Activated T-helper 1 cell treated with Interleukin-2 at 50 U/mL for 16 hours (primary cell): Measurements from ENCODE around the gene DST.

Experiments
- DNase-seq: peaks from one replicate; pipeline ENCODE4 v3.0.0-alpha.2; 2020; ENCODE audit warnings: low read depth

The DST gene

DNA sequence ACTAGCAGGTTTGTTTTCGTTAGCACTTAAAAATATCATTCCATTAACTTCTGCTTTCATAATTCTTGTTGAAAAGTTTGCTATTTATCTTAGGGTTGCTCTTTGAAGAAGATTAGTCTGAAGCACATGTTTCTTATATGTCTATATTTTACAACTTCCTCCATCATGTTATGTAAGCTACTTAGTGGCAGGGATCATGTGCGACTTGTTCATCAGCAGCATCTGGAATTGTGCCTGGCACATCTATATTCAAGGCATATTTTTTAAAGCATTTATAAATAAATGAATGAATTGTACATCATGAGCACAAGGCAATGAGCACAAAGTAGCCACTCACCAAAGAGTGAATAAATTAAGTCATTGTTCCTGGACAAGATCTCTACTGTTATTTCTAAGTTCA is 208.1 kb downstream of the DST start:
- DNase-seq = no peak

- DNase-seq = no peak
Observed at GRCh38 chr6:56433119-56433518, 209.6 kb downstream of the DST start.

DNA sequence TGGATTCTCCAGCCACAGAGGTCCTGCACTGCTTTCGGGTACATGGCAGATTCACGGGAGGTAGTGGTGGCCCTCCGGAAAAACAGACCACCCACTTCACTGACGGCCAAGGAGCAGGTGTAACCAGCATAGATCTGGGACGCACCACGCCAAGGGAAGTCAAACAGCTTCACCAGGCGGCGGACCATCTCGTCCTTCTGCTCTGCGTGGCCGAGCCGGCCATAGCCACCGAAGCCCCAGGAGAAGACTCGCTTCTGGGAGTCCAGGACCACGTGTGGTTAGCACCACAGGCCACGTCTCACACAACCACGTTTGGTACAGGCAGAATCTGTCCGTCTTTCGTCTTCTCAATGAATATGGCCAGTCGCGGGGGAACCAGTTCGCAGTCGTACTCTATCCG is 210.5 kb downstream of the DST start:
- DNase-seq = no peak

DNA sequence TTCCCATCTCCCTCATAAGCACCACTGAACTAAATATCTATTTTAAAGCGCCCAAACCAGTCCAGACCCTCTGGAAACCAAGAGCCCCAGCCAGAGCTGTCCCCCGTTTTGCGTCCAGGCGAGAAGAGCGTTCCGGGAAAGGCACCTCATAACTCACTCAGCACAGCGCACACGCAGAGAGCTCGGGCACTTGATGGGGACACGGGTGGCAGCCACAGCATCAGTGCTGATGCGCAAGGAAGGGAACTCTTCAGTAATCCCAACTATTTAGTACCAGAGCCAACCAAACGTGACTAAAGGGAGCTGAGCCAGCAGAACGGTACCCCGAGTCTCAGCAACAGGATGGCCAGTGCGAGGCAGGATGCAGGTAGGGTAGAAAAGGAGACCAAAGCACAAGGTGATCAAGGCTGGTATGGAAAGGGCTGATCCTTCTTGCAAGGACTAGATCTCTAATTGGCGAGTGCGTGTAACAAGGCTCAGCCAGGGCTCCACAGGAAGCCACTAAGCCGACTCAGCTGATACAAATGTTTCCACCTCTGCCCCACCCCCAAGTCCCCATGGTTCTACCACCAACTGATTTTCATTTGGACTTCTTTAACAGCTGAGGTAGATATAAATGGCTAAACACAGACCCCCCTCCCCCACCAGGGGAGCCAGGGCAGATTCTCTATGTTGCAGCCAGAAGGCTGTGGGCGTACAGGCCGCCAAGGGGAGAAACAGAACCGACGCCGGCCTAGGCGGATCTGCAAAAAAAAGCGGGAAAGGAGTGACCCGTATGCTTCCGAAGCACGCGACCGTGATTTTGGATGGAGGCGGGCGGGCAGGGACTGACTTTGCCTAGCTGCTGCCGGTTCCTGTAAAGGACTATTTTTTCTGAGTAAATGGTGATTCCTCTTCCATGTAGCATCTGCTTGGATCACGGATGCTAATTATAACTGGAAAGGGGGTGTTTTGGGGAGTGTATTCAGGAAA is 211.8 kb downstream of the DST start:
- no peak for DNase-seq

DNA sequence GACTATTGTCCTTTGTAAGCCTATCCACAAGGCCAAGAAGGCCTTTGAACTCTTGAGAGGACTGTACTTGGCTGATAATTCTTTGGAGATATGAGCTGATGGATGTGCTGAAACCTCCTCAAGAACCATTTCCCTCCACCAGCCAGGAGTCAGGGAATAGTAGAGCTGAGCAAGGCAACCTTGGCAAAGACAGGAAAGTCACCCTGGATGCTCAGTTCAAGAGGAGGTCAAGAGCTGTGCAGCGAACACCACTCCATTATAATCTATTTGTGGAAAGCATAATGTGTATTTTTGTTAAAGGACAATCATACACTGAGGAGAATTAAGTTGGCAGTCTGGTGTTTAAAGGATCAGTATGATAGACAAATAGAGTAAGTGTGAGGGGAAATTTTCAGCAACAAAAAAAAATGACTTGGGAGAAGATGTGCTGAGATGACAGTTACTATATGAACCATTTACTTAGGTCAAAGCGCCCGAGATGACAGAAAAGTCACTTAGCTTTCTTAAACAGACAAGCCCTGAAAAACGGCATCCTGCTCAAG is 218.1 kb downstream of the DST start:
- DNase-seq = no peak

- no peak for DNase-seq
Observed at GRCh38 chr6:56424064-56424463, 218.6 kb downstream of the DST start.

- DNase-seq = no peak
Observed at GRCh38 chr6:56420296-56420695, 222.4 kb downstream of the DST start.

DNA sequence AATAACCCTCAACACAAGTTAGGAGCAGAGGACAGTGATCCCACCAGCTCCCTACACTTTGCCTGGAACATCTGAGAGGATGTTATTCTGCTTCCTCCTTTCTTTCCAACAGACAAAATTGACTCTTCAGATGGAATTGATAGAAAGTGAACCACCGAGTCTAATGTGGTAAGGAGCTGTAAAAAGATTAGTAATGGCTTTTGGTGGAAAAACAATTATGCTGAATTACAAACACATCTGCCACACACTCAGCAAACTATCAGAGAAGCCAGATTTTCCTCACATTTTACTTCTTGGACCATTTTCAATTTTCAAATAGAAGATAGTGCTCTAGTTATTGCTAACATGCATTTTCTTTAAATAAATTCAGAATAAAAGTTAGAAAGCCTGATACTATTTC is 223.5 kb downstream of the DST start:
- DNase-seq = no peak

DNA sequence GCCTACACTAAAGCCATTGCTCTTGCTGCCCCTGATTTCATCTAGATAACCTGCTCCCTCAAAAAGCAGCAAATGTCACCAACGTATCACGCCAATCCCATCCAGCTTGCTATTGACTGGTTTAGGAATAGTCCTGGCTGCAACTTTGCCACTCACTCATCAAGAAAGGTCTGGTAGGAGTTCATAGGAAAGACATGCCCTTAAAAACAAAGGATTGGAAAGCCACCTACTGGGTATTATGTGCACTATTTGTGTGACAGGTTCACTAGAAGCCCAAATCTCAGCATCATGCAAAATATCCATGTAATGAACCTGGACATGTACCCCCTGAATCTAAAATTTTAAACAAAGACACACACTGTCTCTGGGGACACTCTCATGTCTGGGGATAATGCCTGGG is 224.9 kb downstream of the DST start:
- no peak for DNase-seq

DNA sequence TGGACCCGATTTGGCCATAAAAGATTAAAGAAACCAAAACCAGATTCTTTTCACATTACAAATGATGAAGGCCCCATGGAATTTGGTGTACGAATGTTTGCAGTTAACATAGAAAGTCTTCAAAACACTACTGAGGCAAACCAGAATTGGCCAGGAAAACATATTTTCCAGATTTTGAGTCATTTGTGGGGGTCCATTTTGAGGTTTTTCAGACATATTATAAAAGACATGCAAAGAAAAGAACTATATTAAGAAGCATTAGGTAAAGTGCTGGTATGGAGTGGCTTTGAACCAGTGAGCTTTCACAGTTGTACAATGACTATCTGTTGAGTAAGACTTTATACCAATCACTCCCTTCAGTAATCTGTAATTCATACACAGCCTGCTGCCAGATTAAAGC is 226.4 kb downstream of the DST start:
- no peak for DNase-seq

DNA sequence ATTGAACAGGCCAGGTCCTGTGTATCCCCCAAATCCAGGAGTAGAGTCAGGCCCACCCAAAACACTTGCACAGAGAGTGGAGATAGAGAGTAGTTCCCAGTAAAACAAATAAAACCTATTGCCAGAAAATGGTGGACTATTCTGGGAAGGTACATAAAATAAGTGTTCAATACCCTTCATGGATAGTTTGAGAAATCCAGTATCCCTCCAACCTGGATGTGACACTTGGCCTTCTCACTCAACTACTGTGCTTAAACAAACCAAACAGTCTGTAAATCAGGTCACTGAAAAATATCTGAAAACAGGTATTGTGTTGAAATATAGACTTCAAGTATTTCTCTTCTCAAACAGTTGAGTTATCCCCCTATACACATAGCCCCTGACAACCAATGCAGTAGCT is 233.7 kb downstream of the DST start:
- no peak for DNase-seq
